ENCODE results near the gene MICALL1.
"Not testable (repeated sequence)": the region's sequence is repeated elsewhere in the genome, so short reads cannot be mapped to it uniquely, and the experiment has no call there.

The MICALL1 gene

GRCh38 chr22:37965940-37966664, 60.0 kb downstream of the MICALL1 start:
- no peak for DNase-seq

GRCh38 chr22:37967147-37967546, 61.0 kb downstream of the MICALL1 start:
- no peak for DNase-seq

GRCh38 chr22:37967637-37968451, 61.7 kb downstream of the MICALL1 start:
- no peak for DNase-seq

- no peak for DNase-seq
Measured at GRCh38 chr22:37968452-37969251, 62.6 kb downstream of the MICALL1 start.

- no peak for DNase-seq
Measured at GRCh38 chr22:37970864-37971263, 64.8 kb downstream of the MICALL1 start.

- no peak for DNase-seq
Measured at GRCh38 chr22:37971475-37972434, 65.7 kb downstream of the MICALL1 start.

- DNase-seq: no peak
Measured at GRCh38 chr22:37972527-37972926, 66.4 kb downstream of the MICALL1 start.

GRCh38 chr22:37973271-37974170, 67.4 kb downstream of the MICALL1 start:
- no peak for DNase-seq

GRCh38 chr22:37975153-37975552, 69.1 kb downstream of the MICALL1 start:
- no peak for DNase-seq

- DNase-seq: not testable (repeated sequence)
Measured at GRCh38 chr22:37976022-37976421, 69.9 kb downstream of the MICALL1 start.

GRCh38 chr22:37976547-37976946, 70.5 kb downstream of the MICALL1 start:
- DNase-seq: no peak

- DNase-seq: no peak
Measured at GRCh38 chr22:37979782-37980181, 73.7 kb downstream of the MICALL1 start.

GRCh38 chr22:37981282-37982011, 75.3 kb downstream of the MICALL1 start:
- DNase-seq: no peak

- no peak for DNase-seq
Measured at GRCh38 chr22:37982151-37982785, 76.2 kb downstream of the MICALL1 start.

- no peak for DNase-seq
Measured at GRCh38 chr22:37982938-37983859, 77.1 kb downstream of the MICALL1 start.

- DNase-seq: no peak
Measured at GRCh38 chr22:37983860-37984791, 78.0 kb downstream of the MICALL1 start, which contains the start of gene SOX10. SOX10 (minus strand) TSS chr22:37984555; CDS start chr22:37983784, 771 bp downstream.

- DNase-seq: no peak
Measured at GRCh38 chr22:37985050-37985585, 79.0 kb downstream of the MICALL1 start.
